B cell (primary cell): ENCODE data around the gene ZSCAN10.

Source experiments
- EZH2 ChIP-seq: IDR thresholded peaks from 2 replicates; pipeline ENCODE4 v1.6.1; 2012; ENCODE audit warnings: borderline replicate concordance, low read depth, mild to moderate bottlenecking, moderate library complexity, low read length; ENCODE audit not compliant: insufficient read depth, poor library complexity, severe bottlenecking
- TF ChIP-seq, protein P1 (sequence below): fragments of 200-600 bp; IDR thresholded peaks from one replicate; pipeline ENCODE4 v1.8.0; 2022; ENCODE audit warnings: antibody characterized with exemption, mild to moderate bottlenecking

DNA sequence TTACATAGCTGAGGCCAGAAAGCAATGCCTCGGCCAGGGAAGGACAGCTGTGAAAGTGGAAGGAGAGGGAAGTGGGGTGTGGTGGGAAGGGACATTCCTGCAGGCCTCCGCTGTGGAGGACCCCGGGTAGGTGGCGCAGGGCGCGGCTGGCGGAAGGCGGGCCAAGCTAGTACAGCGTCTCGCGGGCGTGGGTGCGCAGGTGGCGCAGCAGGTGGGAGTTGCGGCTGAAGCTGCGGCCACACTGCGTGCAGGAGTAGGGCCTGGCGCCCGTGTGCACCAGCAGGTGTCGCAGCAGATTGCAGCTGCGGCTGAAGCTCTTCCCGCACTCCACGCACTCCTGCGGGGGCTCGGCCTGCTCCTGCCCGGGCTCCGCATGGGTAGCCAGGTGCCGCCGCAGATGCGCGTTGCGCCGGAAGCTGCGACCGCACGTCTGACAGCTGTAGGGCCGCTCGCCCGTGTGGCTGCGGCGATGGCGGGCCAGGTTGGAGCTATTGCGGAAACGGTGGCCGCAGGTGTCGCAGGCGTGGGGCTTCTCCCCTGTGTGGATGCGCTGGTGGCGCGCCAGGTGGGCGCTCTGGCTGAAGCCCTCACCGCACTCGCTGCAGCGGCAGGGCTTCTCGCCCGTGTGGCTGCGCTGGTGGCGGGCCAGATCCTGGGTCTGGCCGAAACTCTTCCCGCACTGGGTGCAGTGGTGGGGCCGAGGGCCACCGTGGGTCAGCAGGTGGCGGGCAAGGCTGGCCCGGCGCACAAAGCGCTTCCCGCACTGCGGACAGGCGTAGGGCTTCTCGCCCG, 10.0 kb downstream of the ZSCAN10 start:
- no peak for TF ChIP-seq EZH2
- TF ChIP-seq, protein P1, sequence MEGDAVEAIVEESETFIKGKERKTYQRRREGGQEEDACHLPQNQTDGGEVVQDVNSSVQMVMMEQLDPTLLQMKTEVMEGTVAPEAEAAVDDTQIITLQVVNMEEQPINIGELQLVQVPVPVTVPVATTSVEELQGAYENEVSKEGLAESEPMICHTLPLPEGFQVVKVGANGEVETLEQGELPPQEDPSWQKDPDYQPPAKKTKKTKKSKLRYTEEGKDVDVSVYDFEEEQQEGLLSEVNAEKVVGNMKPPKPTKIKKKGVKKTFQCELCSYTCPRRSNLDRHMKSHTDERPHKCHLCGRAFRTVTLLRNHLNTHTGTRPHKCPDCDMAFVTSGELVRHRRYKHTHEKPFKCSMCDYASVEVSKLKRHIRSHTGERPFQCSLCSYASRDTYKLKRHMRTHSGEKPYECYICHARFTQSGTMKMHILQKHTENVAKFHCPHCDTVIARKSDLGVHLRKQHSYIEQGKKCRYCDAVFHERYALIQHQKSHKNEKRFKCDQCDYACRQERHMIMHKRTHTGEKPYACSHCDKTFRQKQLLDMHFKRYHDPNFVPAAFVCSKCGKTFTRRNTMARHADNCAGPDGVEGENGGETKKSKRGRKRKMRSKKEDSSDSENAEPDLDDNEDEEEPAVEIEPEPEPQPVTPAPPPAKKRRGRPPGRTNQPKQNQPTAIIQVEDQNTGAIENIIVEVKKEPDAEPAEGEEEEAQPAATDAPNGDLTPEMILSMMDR: no peak
